HG03045 (cell line): Measurements from ENCODE around the gene PAXX.

Experiments used
- ATAC-seq: cut with Tn5 transposase; IDR thresholded peaks from one replicate; pipeline ENCODE4 v1.9.1; 2021; ENCODE audit warnings: mild to moderate bottlenecking, moderate library complexity; ENCODE audit not compliant: unreplicated experiment

PAXX gene

GRCh38 chr9:137015540-137015930, 23.3 kb downstream of the PAXX start:
- no peak for ATAC-seq

- ATAC-seq = no peak
Measured at GRCh38 chr9:137015976-137016375, 23.8 kb downstream of the PAXX start.

GRCh38 chr9:137016436-137016835, 24.2 kb downstream of the PAXX start:
- no peak for ATAC-seq

- no peak for ATAC-seq
Measured at GRCh38 chr9:137017071-137017470, 24.8 kb downstream of the PAXX start.

- ATAC-seq = no peak
Measured at GRCh38 chr9:137017791-137018497, 25.7 kb downstream of the PAXX start.

GRCh38 chr9:137018761-137019559, 26.7 kb downstream of the PAXX start:
- ATAC-seq = no peak

- ATAC-seq = no peak
Measured at GRCh38 chr9:137019891-137020683, 27.9 kb downstream of the PAXX start.

- no peak for ATAC-seq
Measured at GRCh38 chr9:137020771-137021567, 28.7 kb downstream of the PAXX start.

GRCh38 chr9:137021568-137021978, 29.4 kb downstream of the PAXX start:
- ATAC-seq = no peak

- ATAC-seq = no peak
Measured at GRCh38 chr9:137021979-137022661, 29.9 kb downstream of the PAXX start.

GRCh38 chr9:137022662-137023008, 30.4 kb downstream of the PAXX start:
- ATAC-seq = no peak

- no peak for ATAC-seq
Measured at GRCh38 chr9:137023157-137023556, 30.9 kb downstream of the PAXX start.

- no peak for ATAC-seq
Measured at GRCh38 chr9:137023583-137023991, 31.4 kb downstream of the PAXX start.

GRCh38 chr9:137025517-137025966, 33.3 kb downstream of the PAXX start:
- ATAC-seq = no peak

- ATAC-seq = no peak
Measured at GRCh38 chr9:137026384-137026783, 34.2 kb downstream of the PAXX start.

GRCh38 chr9:137026828-137027227, 34.6 kb downstream of the PAXX start:
- ATAC-seq = no peak

- no peak for ATAC-seq
Measured at GRCh38 chr9:137027369-137028262, 35.4 kb downstream of the PAXX start, which contains the start of gene ABCA2. Gene ABCA2, minus strand, starts transcription at chr9:137028237. Its CDS starts 97 bp downstream, at chr9:137028140.

GRCh38 chr9:137028263-137029057, 36.2 kb downstream of the PAXX start:
- ATAC-seq = peak; percentile 41
